GM03348 (cell line): ENCODE measurements around the gene UCN3.

ENCODE experiments used
- DNase-seq: peaks from one replicate; pipeline ENCODE4 v3.0.0; 2012; ENCODE audit warnings: low spot score

The UCN3 gene

GRCh38 chr10:5364890-5365338 lies at the start of gene UCN3:
TSS of gene UCN3 (plus strand) at chr10:5364966. CDS start at chr10:5373721, 8,755 bp downstream.
- DNase-seq: no peak

GRCh38 chr10:5317547-5318107 lies 47.1 kb upstream of the UCN3 start:
- DNase-seq: peak; percentile 81

GRCh38 chr10:5318148-5318547 lies 46.6 kb upstream of the UCN3 start:
- no peak for DNase-seq

GRCh38 chr10:5319863-5320262 lies 44.9 kb upstream of the UCN3 start:
- no peak for DNase-seq

GRCh38 chr10:5321273-5321672 lies 43.5 kb upstream of the UCN3 start:
- no peak for DNase-seq

GRCh38 chr10:5323446-5323845 lies 41.3 kb upstream of the UCN3 start:
- no peak for DNase-seq

- no peak for DNase-seq
Observed at GRCh38 chr10:5325076-5325475, 39.7 kb upstream of the UCN3 start.

- DNase-seq: no peak
Observed at GRCh38 chr10:5334196-5334880, 30.4 kb upstream of the UCN3 start.

GRCh38 chr10:5338010-5338409 lies 26.8 kb upstream of the UCN3 start:
- no peak for DNase-seq

GRCh38 chr10:5343092-5343491 lies 21.7 kb upstream of the UCN3 start:
- no peak for DNase-seq

- DNase-seq: no peak
Observed at GRCh38 chr10:5343561-5343960, 21.2 kb upstream of the UCN3 start.

- no peak for DNase-seq
Observed at GRCh38 chr10:5343979-5344378, 20.8 kb upstream of the UCN3 start.

- no peak for DNase-seq
Observed at GRCh38 chr10:5344746-5345145, 20.0 kb upstream of the UCN3 start.

GRCh38 chr10:5346881-5347280 lies 17.9 kb upstream of the UCN3 start:
- DNase-seq: no peak

GRCh38 chr10:5349362-5349761 lies 15.4 kb upstream of the UCN3 start:
- DNase-seq: no peak

GRCh38 chr10:5354068-5354467 lies 10.7 kb upstream of the UCN3 start:
- no peak for DNase-seq

- DNase-seq: no peak
Observed at GRCh38 chr10:5355594-5356301, 9.0 kb upstream of the UCN3 start.

- no peak for DNase-seq
Observed at GRCh38 chr10:5356302-5356763, 8.4 kb upstream of the UCN3 start.

- DNase-seq: no peak
Observed at GRCh38 chr10:5360318-5360915, 4.3 kb upstream of the UCN3 start.

- no peak for DNase-seq
Observed at GRCh38 chr10:5361966-5362365, 2.8 kb upstream of the UCN3 start.

GRCh38 chr10:5362873-5363272 lies 1.9 kb upstream of the UCN3 start:
- no peak for DNase-seq

- DNase-seq: no peak
Observed at GRCh38 chr10:5364374-5364773, 392 bp upstream of the UCN3 start.

- DNase-seq: no peak
Observed at GRCh38 chr10:5365928-5366327, 1.2 kb downstream of the UCN3 start.
